ENCODE data around the gene GPR21. TPM values are rescaled to one million over a fixed set of nuclear protein-coding genes. Genes with fewer than 3 reads are reported as not detected.

GPR21 gene
- total and polyA plus RNA-seq, 4 experiments from 2014 or later = 1.0 to 2.3 TPM; not detected in 2

- H3K9me3 Mint-ChIP-seq = peaks cover 0 to 2% (median 0%) of the 10 kb centered on the region in 8 donors
- H3K4me3 Mint-ChIP-seq = no peak overlapping the region
- H3K4me3 ChIP-seq (ENCODE audit: low read length in 2 of 2) = no peak overlapping the region
- no peaks in the 10 kb centered on the region for H3K4me1 ChIP-seq (ENCODE audit: insufficient read depth, low read length)
- H3K9me3 ChIP-seq (ENCODE audit: control insufficient read depth in 1 of 2, low read length in 2 of 2) = no peaks in the 10 kb centered on the region
- H3K27ac Mint-ChIP-seq = no peak overlapping the region
- POLR2A ChIA-PET (ENCODE audit: partially characterized antibody) = no interaction called here
- intact Hi-C loops (cut with micrococcal nuclease) = no loop called here
- peaks cover 21 to 41% of the 10 kb centered on the region in 2 donors for H3K36me3 Mint-ChIP-seq
- no peaks in the 10 kb centered on the region for H3K27me3 Mint-ChIP-seq
- CTCF ChIA-PET (ENCODE audit: partially characterized antibody) = no interaction called here
- H3K27ac ChIP-seq (ENCODE audit: low read depth, low read length) = no peak overlapping the region
- no peaks in the 10 kb centered on the region for H3K27me3 ChIP-seq (ENCODE audit: insufficient read depth, low read length)
- H3K36me3 ChIP-seq (ENCODE audit: insufficient read depth, low read length) = no peaks in the 10 kb centered on the region
- H3K4me1 Mint-ChIP-seq = peaks cover 0 to 5% (median 1%) of the 10 kb centered on the region in 4 donors
- no peak for DNase-seq
Measured at GRCh38 chr9:123041489-123041888, 8.0 kb downstream of the GPR21 start.

DNA sequence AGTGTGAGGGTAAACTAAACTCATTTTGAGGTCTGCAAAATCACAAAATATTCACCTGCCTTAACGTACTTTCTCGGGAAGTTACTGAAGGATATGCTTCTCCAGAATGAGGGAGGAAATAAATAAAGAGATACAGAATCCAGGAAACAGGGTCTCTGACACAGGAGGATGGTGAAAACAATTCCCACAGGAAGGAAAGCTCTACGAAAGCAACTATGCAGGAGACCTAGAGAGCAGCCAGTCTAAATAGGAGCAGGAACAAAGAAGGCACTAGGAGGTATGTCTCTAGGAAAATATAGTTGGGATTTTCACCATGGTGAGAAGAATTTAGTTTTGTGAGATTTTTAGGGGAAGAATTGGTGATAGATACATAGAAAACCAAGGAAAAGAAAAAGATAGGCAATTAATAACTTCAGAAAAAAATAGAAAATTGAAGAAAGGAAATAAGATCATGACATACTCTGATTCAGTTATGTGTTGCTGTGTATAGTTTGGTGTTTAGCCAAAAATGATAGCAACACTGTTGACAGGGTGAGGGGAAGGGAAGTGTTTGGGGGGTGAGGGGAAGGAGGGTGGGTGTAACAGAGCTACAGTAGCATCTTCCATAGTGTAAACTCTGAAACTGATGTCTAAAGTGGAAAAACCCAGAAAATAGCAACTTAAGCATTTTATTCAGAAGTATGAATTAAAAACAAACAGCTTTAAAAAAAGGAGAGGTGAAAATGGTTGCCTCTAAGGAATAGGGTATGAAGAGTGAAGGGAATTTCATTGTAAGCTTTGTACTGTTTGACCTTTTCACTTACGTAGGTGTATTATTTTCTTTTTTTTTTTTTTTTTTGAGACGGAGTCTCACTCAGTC, 9.8 kb downstream of the GPR21 start:
- ChIA-PET POLR2A (ENCODE audit: partially characterized antibody) (no interaction called here), CTCF (ENCODE audit: partially characterized antibody) (no interaction called here)
- peaks cover 0 to 5% (median 1%) of the 10 kb centered on the region in 4 donors for H3K4me1 Mint-ChIP-seq
- Histone ChIP-seq H3K27me3 (ENCODE audit: insufficient read depth, low read length) (no peaks in the 10 kb centered on the region), H3K36me3 (ENCODE audit: insufficient read depth, low read length) (no peaks in the 10 kb centered on the region), H3K4me1 (ENCODE audit: insufficient read depth, low read length) (no peaks in the 10 kb centered on the region), H3K27ac (ENCODE audit: low read depth, low read length) (no peak overlapping the region), H3K4me3 (ENCODE audit: low read length in 2 of 2) (no peak overlapping the region), H3K9me3 (ENCODE audit: control insufficient read depth in 1 of 2, low read length in 2 of 2) (no peaks in the 10 kb centered on the region)
- no peak for DNase-seq
- H3K36me3 Mint-ChIP-seq = peaks cover 18 to 39% of the 10 kb centered on the region in 2 donors
- H3K27me3 Mint-ChIP-seq = no peaks in the 10 kb centered on the region
- H3K27ac Mint-ChIP-seq = peak overlapping the region in 1 of 7 donors; percentile 6
- intact Hi-C loops (cut with micrococcal nuclease) = no loop called here
- peaks cover 0 to 2% (median 0%) of the 10 kb centered on the region in 8 donors for H3K9me3 Mint-ChIP-seq
- no peak overlapping the region for H3K4me3 Mint-ChIP-seq

DNA sequence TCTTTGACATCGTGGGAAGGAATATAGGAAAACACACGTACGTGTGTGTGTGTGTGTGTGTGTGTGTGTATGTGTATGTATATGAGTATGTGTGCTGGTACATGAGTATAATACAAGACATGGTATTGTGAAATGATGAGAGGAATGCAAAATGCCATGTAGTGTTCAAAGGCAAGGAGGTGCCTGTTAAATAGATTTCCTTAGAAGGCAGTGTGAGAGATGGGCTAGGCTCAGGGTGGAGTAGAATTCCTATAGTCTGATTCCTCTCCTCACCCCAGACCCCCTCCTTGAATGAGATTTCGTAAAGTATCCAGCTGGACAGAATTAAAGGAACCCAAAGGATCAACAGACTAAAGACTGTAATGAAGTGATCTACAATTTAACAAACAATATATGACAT, 11.1 kb downstream of the GPR21 start:
- Histone ChIP-seq H3K9me3 (ENCODE audit: control insufficient read depth in 1 of 2, low read length in 2 of 2) (no peaks in the 10 kb centered on the region), H3K4me3 (ENCODE audit: low read length in 2 of 2) (no peak overlapping the region), H3K36me3 (ENCODE audit: insufficient read depth, low read length) (no peaks in the 10 kb centered on the region), H3K4me1 (ENCODE audit: insufficient read depth, low read length) (no peaks in the 10 kb centered on the region), H3K27ac (ENCODE audit: low read depth, low read length) (no peak overlapping the region), H3K27me3 (ENCODE audit: insufficient read depth, low read length) (no peaks in the 10 kb centered on the region)
- Mint-ChIP-seq H3K4me1 (peaks cover 0 to 5% (median 1%) of the 10 kb centered on the region in 4 donors), H3K4me3 (no peak overlapping the region), H3K27me3 (no peaks in the 10 kb centered on the region), H3K27ac (peak overlapping the region in 1 of 7 donors; percentile 39), H3K9me3 (peaks cover 0 to 2% (median 0%) of the 10 kb centered on the region in 8 donors), H3K36me3 (peaks cover 24 to 34% of the 10 kb centered on the region in 2 donors)
- DNase-seq = no peak
- CTCF ChIA-PET (ENCODE audit: partially characterized antibody) = no interaction called here
- POLR2A ChIA-PET (ENCODE audit: partially characterized antibody) = no interaction called here
- intact Hi-C loops (cut with micrococcal nuclease) = no loop called here

GRCh38 chr9:123046406-123047195, 13.1 kb downstream of the GPR21 start:
- no peak overlapping the region for H3K27ac Mint-ChIP-seq
- DNase-seq = no peak
- Histone ChIP-seq H3K27me3 (ENCODE audit: insufficient read depth, low read length) (no peaks in the 10 kb centered on the region), H3K4me1 (ENCODE audit: insufficient read depth, low read length) (no peaks in the 10 kb centered on the region), H3K9me3 (ENCODE audit: control insufficient read depth in 1 of 2, low read length in 2 of 2) (no peaks in the 10 kb centered on the region), H3K36me3 (ENCODE audit: insufficient read depth, low read length) (no peaks in the 10 kb centered on the region), H3K4me3 (ENCODE audit: low read length in 2 of 2) (no peak overlapping the region), H3K27ac (ENCODE audit: low read depth, low read length) (no peak overlapping the region)
- H3K27me3 Mint-ChIP-seq = no peaks in the 10 kb centered on the region
- CTCF ChIA-PET (ENCODE audit: partially characterized antibody) = no interaction called here
- POLR2A ChIA-PET (ENCODE audit: partially characterized antibody) = no interaction called here
- peaks cover 0 to 5% (median 1%) of the 10 kb centered on the region in 4 donors for H3K4me1 Mint-ChIP-seq
- peaks cover 32% of the 10 kb centered on the region in 2 donors for H3K36me3 Mint-ChIP-seq
- peaks cover 0 to 2% (median 0%) of the 10 kb centered on the region in 8 donors for H3K9me3 Mint-ChIP-seq
- no peak overlapping the region for H3K4me3 Mint-ChIP-seq
- intact Hi-C loops (cut with micrococcal nuclease) = no loop called here

- Mint-ChIP-seq H3K27ac (no peak overlapping the region), H3K4me1 (peaks cover 0 to 4% (median 0%) of the 10 kb centered on the region in 4 donors), H3K9me3 (no peaks in the 10 kb centered on the region), H3K36me3 (peaks cover 13 to 21% of the 10 kb centered on the region in 2 donors), H3K27me3 (no peaks in the 10 kb centered on the region), H3K4me3 (no peak overlapping the region)
- CTCF ChIA-PET (ENCODE audit: partially characterized antibody) = no interaction called here
- POLR2A ChIA-PET (ENCODE audit: partially characterized antibody) = no interaction called here
- DNase-seq = no peak
- intact Hi-C loops (cut with micrococcal nuclease) = no loop called here
- Histone ChIP-seq H3K9me3 (ENCODE audit: control insufficient read depth in 1 of 2, low read length in 2 of 2) (no peaks in the 10 kb centered on the region), H3K36me3 (ENCODE audit: insufficient read depth, low read length) (no peaks in the 10 kb centered on the region), H3K4me3 (ENCODE audit: low read length in 2 of 2) (no peak overlapping the region), H3K4me1 (ENCODE audit: insufficient read depth, low read length) (no peaks in the 10 kb centered on the region), H3K27me3 (ENCODE audit: insufficient read depth, low read length) (no peaks in the 10 kb centered on the region), H3K27ac (ENCODE audit: low read depth, low read length) (no peak overlapping the region)
Measured at GRCh38 chr9:123048748-123049147, 15.3 kb downstream of the GPR21 start.

DNA sequence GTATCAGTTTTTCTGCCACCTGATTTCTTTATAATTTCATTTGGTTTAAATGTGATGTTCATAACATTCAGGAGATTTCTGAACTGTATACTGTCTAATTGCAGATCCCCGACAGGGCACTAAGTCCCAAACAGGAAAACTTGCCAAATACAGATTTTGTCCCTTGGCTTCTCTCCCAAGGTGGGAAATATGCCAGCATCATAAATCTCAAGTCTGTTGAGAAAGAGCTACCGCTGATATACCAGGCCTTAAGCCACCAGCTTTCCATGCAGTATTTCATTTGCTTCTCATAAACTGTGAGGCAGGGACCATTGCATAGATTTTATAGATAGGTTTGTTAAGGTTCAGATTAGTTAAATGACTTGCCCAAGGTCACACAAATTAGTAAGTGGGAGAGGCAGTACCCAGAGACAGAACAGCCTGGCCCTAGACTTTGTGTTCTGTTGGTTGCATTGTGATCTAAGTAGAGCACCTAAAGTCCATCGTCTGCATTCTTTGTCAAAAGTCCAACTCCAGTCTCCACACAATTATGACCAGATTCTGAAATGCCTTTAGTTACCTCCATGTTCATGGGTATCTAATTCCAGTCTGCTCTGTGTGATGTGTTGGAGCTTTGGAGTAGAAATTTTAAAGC, 16.2 kb downstream of the GPR21 start:
- ChIA-PET CTCF (ENCODE audit: partially characterized antibody) (no interaction called here), POLR2A (ENCODE audit: partially characterized antibody) (no interaction called here)
- H3K36me3 Mint-ChIP-seq = peaks cover 8 to 23% of the 10 kb centered on the region in 2 donors
- H3K9me3 ChIP-seq (ENCODE audit: control insufficient read depth in 1 of 2, low read length in 2 of 2) = no peaks in the 10 kb centered on the region
- H3K36me3 ChIP-seq (ENCODE audit: insufficient read depth, low read length) = no peaks in the 10 kb centered on the region
- no peaks in the 10 kb centered on the region for H3K4me1 ChIP-seq (ENCODE audit: insufficient read depth, low read length)
- no peak overlapping the region for H3K27ac ChIP-seq (ENCODE audit: low read depth, low read length)
- no peak overlapping the region for H3K4me3 Mint-ChIP-seq
- no peaks in the 10 kb centered on the region for H3K27me3 ChIP-seq (ENCODE audit: insufficient read depth, low read length)
- H3K9me3 Mint-ChIP-seq = no peaks in the 10 kb centered on the region
- no peak overlapping the region for H3K4me3 ChIP-seq (ENCODE audit: low read length in 2 of 2)
- no peaks in the 10 kb centered on the region for H3K27me3 Mint-ChIP-seq
- peaks cover 0 to 4% (median 0%) of the 10 kb centered on the region in 4 donors for H3K4me1 Mint-ChIP-seq
- no peak for DNase-seq
- intact Hi-C loops (cut with micrococcal nuclease) = no loop called here
- H3K27ac Mint-ChIP-seq = no peak overlapping the region

DNA sequence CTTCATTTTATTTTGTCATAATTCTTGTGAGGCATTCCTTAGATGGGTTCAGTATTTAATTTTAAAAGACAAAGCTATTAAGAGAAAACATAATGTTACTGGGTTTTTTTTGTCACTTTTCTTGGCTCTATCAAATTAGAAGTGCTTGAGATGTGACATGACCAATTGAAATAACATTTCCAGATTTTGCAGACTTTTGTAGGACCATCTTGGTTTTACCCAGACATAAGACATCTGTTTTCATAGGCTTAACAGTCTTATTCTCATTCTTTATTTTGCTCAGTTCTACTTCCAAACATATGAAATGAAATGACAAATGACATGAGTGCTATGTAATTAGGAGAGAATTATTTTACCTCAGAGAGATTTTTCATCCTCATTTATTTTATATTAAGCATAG, 19.6 kb downstream of the GPR21 start:
- ChIA-PET POLR2A (ENCODE audit: partially characterized antibody) (no interaction called here), CTCF (ENCODE audit: partially characterized antibody) (no interaction called here)
- DNase-seq = no peak
- Histone ChIP-seq H3K36me3 (ENCODE audit: insufficient read depth, low read length) (no peaks in the 10 kb centered on the region), H3K27me3 (ENCODE audit: insufficient read depth, low read length) (no peaks in the 10 kb centered on the region), H3K27ac (ENCODE audit: low read depth, low read length) (no peak overlapping the region), H3K9me3 (ENCODE audit: control insufficient read depth in 1 of 2, low read length in 2 of 2) (no peaks in the 10 kb centered on the region), H3K4me3 (ENCODE audit: low read length in 2 of 2) (no peak overlapping the region), H3K4me1 (ENCODE audit: insufficient read depth, low read length) (no peaks in the 10 kb centered on the region)
- Mint-ChIP-seq H3K27ac (no peak overlapping the region), H3K36me3 (peaks cover 8 to 23% of the 10 kb centered on the region in 2 donors), H3K9me3 (no peaks in the 10 kb centered on the region), H3K27me3 (no peaks in the 10 kb centered on the region), H3K4me3 (no peak overlapping the region), H3K4me1 (peaks cover 0 to 4% (median 0%) of the 10 kb centered on the region in 4 donors)
- intact Hi-C loops (cut with micrococcal nuclease) = no loop called here

Data from CD4-positive, alpha-beta memory T cell (primary cell).